Measurements from ENCODE around the gene KNDC1. TPM values are rescaled to one million over a fixed set of nuclear protein-coding genes. Genes with fewer than 3 reads are reported as not detected.

The KNDC1 gene
- total and polyA plus RNA-seq, 10 of the 15 experiments (the other 5 are each of a cell fraction or from before 2014, with no cell fraction given), result 0.03 to 0.11 (median 0.05) TPM; not detected in 7

GRCh38 chr10:133245439-133246235 lies 85.6 kb downstream of the KNDC1 start:
- TF ChIP-seq EP300 (IDR thresholded peaks at IDR 0.05; ENCODE audit: borderline replicate concordance in 1 of 2, control insufficient read depth in 1 of 2, low read depth in 2 of 2, low read length in 2 of 2), result no peak
- no peak overlapping the region for H2AFZ ChIP-seq (ENCODE audit: control insufficient read depth, low read depth, low read length)
- in situ Hi-C loops (cut with MboI) (no loop called here), intact Hi-C loops (cut with micrococcal nuclease; ENCODE audit: unreplicated experiment) (no loop called here)
- H3K27ac ChIP-seq (ENCODE audit: control insufficient read depth, insufficient read depth), result no peak overlapping the region
- POLR2A ChIA-PET, result no interaction called here
- ATAC-seq (peak; percentile 15; the same call in 2 of the 3 replicates), FAIRE-seq (no peak), DNase-seq (ENCODE audit: low read depth, low spot score) (no peak)
- no peaks in the 10 kb centered on the region for H3K36me3 ChIP-seq (ENCODE audit: control insufficient read depth in 2 of 2, insufficient read depth in 2 of 2, low read length in 1 of 2)
- H3K9ac ChIP-seq (ENCODE audit: control insufficient read depth, insufficient read depth, low read length), result no peak overlapping the region
- H3K4me3 ChIP-seq, result no peak overlapping the region
- 50% methylated on average over 28 of the region's 33 CpGs for WGBS (ENCODE audit: insufficient coverage, insufficient replicate concordance, low lambda C conversion rate, missing lambda C conversion rate)
- no TSS peak for BruUV-seq (replicated peaks)
- no peaks in the 10 kb centered on the region for H3K9me3 ChIP-seq (replicated peaks; ENCODE audit: control insufficient read depth, insufficient read depth, low read length)
- H3K27me3 ChIP-seq (replicated peaks in 1 of 2; ENCODE audit: control insufficient read depth in 2 of 2, insufficient read depth in 2 of 2, low read length in 1 of 2), result 0 out of 4 replicates have a peak, but pooled peaks cover 0 to 1% of the 10 kb centered on the region in 2 experiments
- SMC1A ChIA-PET (ENCODE audit: uncharacterized antibody, unreplicated experiment), result no interaction called here
- RAD21 ChIA-PET (ENCODE audit: unreplicated experiment), result no interaction called here
- H3K4me2 ChIP-seq (ENCODE audit: control insufficient read depth, insufficient read depth), result no peak overlapping the region
- no peaks in the 10 kb centered on the region; the same call in 1 of the 2 replicates for H4K20me1 ChIP-seq (ENCODE audit: control insufficient read depth, insufficient read depth)
- no peaks in the 10 kb centered on the region for H3K79me2 ChIP-seq (ENCODE audit: control insufficient read depth, insufficient read depth, low read length)
- CTCF ChIA-PET, result no interaction called here
- H3K4me1 ChIP-seq (ENCODE audit: control insufficient read depth, insufficient read depth, low read length), result peaks cover 15% of the 10 kb centered on the region

GRCh38 chr10:133246236-133246626 lies 86.2 kb downstream of the KNDC1 start:
- FAIRE-seq (no peak), DNase-seq (ENCODE audit: low read depth, low spot score) (no peak), ATAC-seq (no peak)
- intact Hi-C loops (cut with micrococcal nuclease; ENCODE audit: unreplicated experiment), result no loop called here
- BruUV-seq (replicated peaks), result no TSS peak
- ChIA-PET POLR2A (no interaction called here), RAD21 (ENCODE audit: unreplicated experiment) (no interaction called here), CTCF (no interaction called here), SMC1A (ENCODE audit: uncharacterized antibody, unreplicated experiment) (no interaction called here)
- no peak overlapping the region for H3K9ac ChIP-seq (ENCODE audit: control insufficient read depth, insufficient read depth, low read length)
- no peak overlapping the region for H3K27ac ChIP-seq (ENCODE audit: control insufficient read depth, insufficient read depth)
- 0 out of 4 replicates have a peak, but pooled peaks cover 0 to 1% of the 10 kb centered on the region in 2 experiments for H3K27me3 ChIP-seq (replicated peaks in 1 of 2; ENCODE audit: control insufficient read depth in 2 of 2, insufficient read depth in 2 of 2, low read length in 1 of 2)
- H2AFZ ChIP-seq (ENCODE audit: control insufficient read depth, low read depth, low read length), result no peak overlapping the region
- H4K20me1 ChIP-seq (ENCODE audit: control insufficient read depth, insufficient read depth), result no peaks in the 10 kb centered on the region; the same call in 1 of the 2 replicates
- WGBS (ENCODE audit: insufficient coverage, insufficient replicate concordance, low lambda C conversion rate, missing lambda C conversion rate), result 13% methylated on average over 7 of the region's 12 CpGs
- no peaks in the 10 kb centered on the region for H3K79me2 ChIP-seq (ENCODE audit: control insufficient read depth, insufficient read depth, low read length)
- no peaks in the 10 kb centered on the region for H3K36me3 ChIP-seq (ENCODE audit: control insufficient read depth in 2 of 2, insufficient read depth in 2 of 2, low read length in 1 of 2)
- no peak overlapping the region for H3K4me3 ChIP-seq
- H3K9me3 ChIP-seq (replicated peaks; ENCODE audit: control insufficient read depth, insufficient read depth, low read length), result no peaks in the 10 kb centered on the region
- TF ChIP-seq RFX5 (IDR thresholded peaks at IDR 0.05; ENCODE audit: low read depth, low read length), result no peak
- no peak for TF ChIP-seq TBL1XR1 (IDR thresholded peaks at IDR 0.05; ENCODE audit: low read depth, low read length)
- no peak for TF ChIP-seq MXI1 (IDR thresholded peaks at IDR 0.05; ENCODE audit: low read depth, low read length)
- TF ChIP-seq SRF (IDR thresholded peaks at IDR 0.05; ENCODE audit: low read depth in 2 of 2, low read length in 2 of 2), result no peak
- no peak for TF ChIP-seq FOS (IDR thresholded peaks at IDR 0.05; ENCODE audit: borderline replicate concordance, extremely low read depth, insufficient read length)
- no peak for TF ChIP-seq JUND (IDR thresholded peaks at IDR 0.05; ENCODE audit: low read depth, low read length)
- TF ChIP-seq, protein P1, sequence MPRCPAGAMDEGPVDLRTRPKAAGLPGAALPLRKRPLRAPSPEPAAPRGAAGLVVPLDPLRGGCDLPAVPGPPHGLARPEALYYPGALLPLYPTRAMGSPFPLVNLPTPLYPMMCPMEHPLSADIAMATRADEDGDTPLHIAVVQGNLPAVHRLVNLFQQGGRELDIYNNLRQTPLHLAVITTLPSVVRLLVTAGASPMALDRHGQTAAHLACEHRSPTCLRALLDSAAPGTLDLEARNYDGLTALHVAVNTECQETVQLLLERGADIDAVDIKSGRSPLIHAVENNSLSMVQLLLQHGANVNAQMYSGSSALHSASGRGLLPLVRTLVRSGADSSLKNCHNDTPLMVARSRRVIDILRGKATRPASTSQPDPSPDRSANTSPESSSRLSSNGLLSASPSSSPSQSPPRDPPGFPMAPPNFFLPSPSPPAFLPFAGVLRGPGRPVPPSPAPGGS (IDR thresholded peaks at IDR 0.05; ENCODE audit: borderline replicate concordance, insufficient read depth, low read depth, low read length, poor library complexity, severe bottlenecking), result no peak
- TF ChIP-seq ZNF622 (IDR thresholded peaks at IDR 0.05), result no peak
- TF ChIP-seq SMAD1 (IDR thresholded peaks at IDR 0.05; ENCODE audit: low read depth, partially characterized antibody), result no peak
- TF ChIP-seq, protein P2, sequence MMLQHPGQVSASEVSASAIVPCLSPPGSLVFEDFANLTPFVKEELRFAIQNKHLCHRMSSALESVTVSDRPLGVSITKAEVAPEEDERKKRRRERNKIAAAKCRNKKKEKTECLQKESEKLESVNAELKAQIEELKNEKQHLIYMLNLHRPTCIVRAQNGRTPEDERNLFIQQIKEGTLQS (IDR thresholded peaks at IDR 0.05; ENCODE audit: borderline replicate concordance, extremely low read depth, low read depth, low read length), result no peak
- no peak for TF ChIP-seq MEF2B (IDR thresholded peaks at IDR 0.05; ENCODE audit: partially characterized antibody, poor library complexity, severe bottlenecking)
- no peak overlapping the region for H3K4me2 ChIP-seq (ENCODE audit: control insufficient read depth, insufficient read depth)
- peaks cover 12% of the 10 kb centered on the region for H3K4me1 ChIP-seq (ENCODE audit: control insufficient read depth, insufficient read depth, low read length)
- in situ Hi-C loops (cut with MboI), result no loop called here
